ENCODE data around the gene ABHD2.

- no peak for TF ChIP-seq CTCF (conservative IDR thresholded peaks at IDR 0.05 in 1 of 2, IDR thresholded peaks at IDR 0.05 in 1 of 2; ENCODE audit: low read depth in 1 of 2, low read length in 2 of 2)
- no peak for TF ChIP-seq EZH2 (IDR thresholded peaks at IDR 0.05; ENCODE audit: low read length, missing control alignments)
Measured at GRCh38 chr15:89051875-89052274, 36.4 kb upstream of the ABHD2 start.

Data from fibroblast of lung (primary cell).